ENCODE data around the gene GDF10.

- TF ChIP-seq POLR2A (IDR thresholded peaks at IDR 0.05) (no peak), CTCF (IDR thresholded peaks at IDR 0.05) (no peak)
Observed at GRCh38 chr10:47335906-47336305, 35.9 kb downstream of the GDF10 start.
